Measurements from ENCODE around the gene GBA2.

Gene GBA2

GRCh38 chr9:35691334-35691650, 57.7 kb downstream of the GBA2 start:
- no peak for TF ChIP-seq CTCF (IDR thresholded peaks at IDR 0.05; ENCODE audit: control insufficient read depth, extremely low read depth, insufficient read depth)
- peak overlapping the region; percentile 58 for H3K4me3 ChIP-seq (ENCODE audit: low read depth, low read length)
- DNase-seq (ENCODE audit: low read depth), result no peak

GRCh38 chr9:35690614-35691333, 58.3 kb downstream of the GBA2 start:
- no peak for DNase-seq (ENCODE audit: low read depth)
- no peak for TF ChIP-seq CTCF (IDR thresholded peaks at IDR 0.05; ENCODE audit: control insufficient read depth, extremely low read depth, insufficient read depth)
- peak overlapping the region; percentile 58 for H3K4me3 ChIP-seq (ENCODE audit: low read depth, low read length)

GRCh38 chr9:35690294-35690613, 58.8 kb downstream of the GBA2 start:
- H3K4me3 ChIP-seq (ENCODE audit: low read depth, low read length), result peak overlapping the region; percentile 58
- DNase-seq (ENCODE audit: low read depth), result no peak
- no peak for TF ChIP-seq CTCF (IDR thresholded peaks at IDR 0.05; ENCODE audit: control insufficient read depth, extremely low read depth, insufficient read depth)

GRCh38 chr9:35689542-35690293, 59.3 kb downstream of the GBA2 start, which contains the start of gene TPM2:
Gene TPM2, minus strand, starts transcription at chr9:35689925. Its CDS starts 108 bp downstream, at chr9:35689817.
- TF ChIP-seq CTCF (IDR thresholded peaks at IDR 0.05; ENCODE audit: control insufficient read depth, extremely low read depth, insufficient read depth), result no peak
- H3K4me3 ChIP-seq (ENCODE audit: low read depth, low read length), result peak within 1 kb of the TSS; percentile 58
- no peak for DNase-seq (ENCODE audit: low read depth)

- DNase-seq (ENCODE audit: low read depth), result no peak
- no peak overlapping the region for H3K4me3 ChIP-seq (ENCODE audit: low read depth, low read length)
- no peak for TF ChIP-seq CTCF (IDR thresholded peaks at IDR 0.05; ENCODE audit: control insufficient read depth, extremely low read depth, insufficient read depth)
Observed at GRCh38 chr9:35688558-35689541, 60.2 kb downstream of the GBA2 start.

- TF ChIP-seq CTCF (IDR thresholded peaks at IDR 0.05; ENCODE audit: control insufficient read depth, extremely low read depth, insufficient read depth), result no peak
- H3K4me3 ChIP-seq (ENCODE audit: low read depth, low read length), result no peak overlapping the region
- DNase-seq (ENCODE audit: low read depth), result no peak
Observed at GRCh38 chr9:35687972-35688557, 61.0 kb downstream of the GBA2 start.

Measured in LNCaP clone FGC (cell line).